ENCODE results near the gene PALD1.

Gene PALD1

DNA sequence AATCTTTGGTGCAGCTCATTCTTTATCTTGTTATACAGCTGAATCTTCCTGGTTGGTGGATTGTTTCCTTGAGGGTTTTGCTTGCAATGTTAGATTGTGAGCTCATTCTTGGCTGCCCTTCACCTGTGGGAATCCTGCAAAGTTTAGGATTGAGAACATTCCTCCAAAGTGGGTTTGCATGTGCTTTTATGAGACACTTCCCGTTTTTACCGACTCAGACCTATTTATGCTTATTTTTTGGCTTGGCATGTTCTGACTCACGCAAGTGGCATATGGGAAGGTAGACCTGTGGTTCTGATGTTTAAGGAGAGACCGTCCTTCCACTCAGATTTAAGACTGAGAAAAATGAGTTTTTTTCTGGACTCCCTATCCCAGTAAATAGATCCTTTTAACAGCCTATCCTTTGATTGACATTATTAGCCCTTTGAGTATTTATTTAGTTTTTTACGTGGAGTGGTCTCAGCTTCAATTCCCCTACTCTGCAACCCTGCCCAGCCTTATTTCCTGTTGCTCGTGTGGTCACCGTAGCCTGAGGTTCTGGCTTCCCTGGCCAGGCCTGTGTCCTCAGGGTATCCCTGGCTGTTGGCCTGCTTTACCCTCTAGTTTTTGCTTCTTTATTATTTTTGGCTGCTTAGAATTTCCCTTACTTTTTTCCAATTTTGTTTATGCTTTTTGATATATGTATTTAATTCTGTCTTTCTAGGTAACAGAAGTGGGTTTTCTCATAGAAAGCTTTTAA, 137.4 kb downstream of the PALD1 start:
- peak; percentile 47 for DNase-seq

DNA sequence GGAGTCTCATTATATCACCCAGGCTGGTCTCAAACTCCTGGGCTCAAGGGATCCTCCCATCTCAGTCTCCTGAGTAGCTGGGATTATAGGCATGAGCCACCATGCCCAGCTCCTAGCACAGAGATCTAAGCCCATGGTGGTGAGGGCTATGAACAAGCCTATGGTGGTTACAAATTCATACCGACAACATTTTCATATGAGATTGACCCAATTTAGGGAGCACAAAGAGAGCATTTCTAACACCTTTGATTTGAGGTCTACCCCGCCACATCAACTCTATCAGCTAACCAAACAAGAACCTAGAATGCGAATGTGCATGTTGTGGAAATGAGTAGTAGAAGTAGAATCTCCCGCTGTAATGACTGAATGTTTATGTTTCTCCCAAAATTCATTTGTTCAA, 138.2 kb downstream of the PALD1 start:
- no peak for DNase-seq
